Immature natural killer cell (primary cell): Measurements from ENCODE around the gene AKAP13. TPM values are rescaled to one million over a fixed set of nuclear protein-coding genes. Genes with fewer than 3 reads are reported as not detected.

ENCODE experiments used
- DNase-seq, 3 donors: peaks; one replicate each; pipeline ENCODE4 v3.0.0; 2022; ENCODE audit warnings: mixed read lengths in 1 of 3
- H3K27ac Mint-ChIP-seq, 6 donors: one replicate each; pipeline ENCODE4 v1.8.0; 2020; ENCODE audit warnings: mixed read lengths in 6 of 6, mild to moderate bottlenecking in 5 of 6, inconsistent platforms in 4 of 6, moderate library complexity in 3 of 6
- H3K27me3 Mint-ChIP-seq, 3 donors: one replicate each; pipeline ENCODE4 v1.8.0; 2020 to 2021; ENCODE audit warnings: low read depth in 3 of 3, mild to moderate bottlenecking in 3 of 3, mixed read lengths in 3 of 3, moderate library complexity in 3 of 3, inconsistent platforms in 1 of 3
- H3K36me3 Mint-ChIP-seq, 3 donors: one replicate each; pipeline ENCODE4 v1.8.0; 2020; ENCODE audit warnings: mixed read lengths in 3 of 3, inconsistent platforms in 2 of 3, mild to moderate bottlenecking in 2 of 3
- H3K4me1 Mint-ChIP-seq, 2 donors: one replicate each; pipeline ENCODE4 v1.8.0; 2020; ENCODE audit warnings: inconsistent platforms in 2 of 2, mild to moderate bottlenecking in 2 of 2, mixed read lengths in 2 of 2, moderate library complexity in 1 of 2
- H3K4me3 Mint-ChIP-seq, 5 donors: one replicate each; pipeline ENCODE4 v1.8.0; 2020; ENCODE audit warnings: mild to moderate bottlenecking in 5 of 5, mixed read lengths in 5 of 5, inconsistent platforms in 3 of 5, moderate library complexity in 3 of 5
- H3K9me3 Mint-ChIP-seq, 6 donors: one replicate each; pipeline ENCODE4 v1.8.0; 2020; ENCODE audit warnings: mild to moderate bottlenecking in 6 of 6, mixed read lengths in 6 of 6, inconsistent platforms in 4 of 6, moderate library complexity in 3 of 6
- polyA plus RNA-seq, 3 donors: library from polyadenylated mRNA; unstranded; fragments of 300-500 nt; fragmentation: Illumina TruSeq; gene quantifications; one replicate each; pipeline ENCODE4 v1.2.3, GENCODE V29; 2021

AKAP13 gene
- polyA plus RNA-seq, 3 donors from 2014 or later = 104 to 327 (median 112) TPM

- Mint-ChIP-seq H3K4me3 (no peak overlapping the region), H3K27me3 (no peaks in the 10 kb centered on the region), H3K27ac (peak overlapping the region in 2 of 6 donors; percentile 3 to 14), H3K36me3 (peaks cover 8 to 27% (median 14%) of the 10 kb centered on the region in 3 donors), H3K9me3 (no peaks in the 10 kb centered on the region), H3K4me1 (peaks cover 33 to 74% of the 10 kb centered on the region in 2 donors)
- no peak for DNase-seq
Observed at GRCh38 chr15:85589851-85590250, 209.4 kb downstream of the AKAP13 start.

GRCh38 chr15:85591622-85592021, 211.2 kb downstream of the AKAP13 start:
- peak overlapping the region in 2 of 6 donors; percentile 3 to 67 for H3K27ac Mint-ChIP-seq
- peaks cover 8 to 27% (median 20%) of the 10 kb centered on the region in 3 donors for H3K36me3 Mint-ChIP-seq
- no peak overlapping the region for H3K4me3 Mint-ChIP-seq
- no peaks in the 10 kb centered on the region for H3K9me3 Mint-ChIP-seq
- H3K27me3 Mint-ChIP-seq = no peaks in the 10 kb centered on the region
- H3K4me1 Mint-ChIP-seq = peaks cover 33 to 74% of the 10 kb centered on the region in 2 donors
- DNase-seq = no peak

GRCh38 chr15:85592148-85592547, 211.7 kb downstream of the AKAP13 start:
- Mint-ChIP-seq H3K36me3 (peaks cover 6 to 23% (median 21%) of the 10 kb centered on the region in 3 donors), H3K9me3 (no peaks in the 10 kb centered on the region), H3K4me3 (no peak overlapping the region), H3K27ac (peak overlapping the region in 2 of 6 donors; percentile 23 to 46), H3K27me3 (no peaks in the 10 kb centered on the region), H3K4me1 (peaks cover 34 to 75% of the 10 kb centered on the region in 2 donors)
- DNase-seq = no peak

- H3K27me3 Mint-ChIP-seq = no peaks in the 10 kb centered on the region
- no peak overlapping the region for H3K4me3 Mint-ChIP-seq
- no peaks in the 10 kb centered on the region for H3K9me3 Mint-ChIP-seq
- H3K36me3 Mint-ChIP-seq = peaks cover 2 to 11% (median 7%) of the 10 kb centered on the region in 3 donors
- peaks cover 37 to 75% of the 10 kb centered on the region in 2 donors for H3K4me1 Mint-ChIP-seq
- peak overlapping the region in 3 of 6 donors; percentile 12 to 45 (median 17) for H3K27ac Mint-ChIP-seq
- no peak for DNase-seq
Observed at GRCh38 chr15:85593809-85594445, 213.5 kb downstream of the AKAP13 start.

- Mint-ChIP-seq H3K36me3 (peaks cover 0 to 8% (median 0%) of the 10 kb centered on the region in 3 donors), H3K27me3 (peaks cover 0 to 2% (median 0%) of the 10 kb centered on the region in 3 donors), H3K4me1 (peaks cover 38 to 62% of the 10 kb centered on the region in 2 donors), H3K4me3 (no peak overlapping the region), H3K9me3 (no peaks in the 10 kb centered on the region), H3K27ac (peak overlapping the region in 1 of 6 donors; percentile 47)
- no peak for DNase-seq
Observed at GRCh38 chr15:85595804-85596536, 215.6 kb downstream of the AKAP13 start.

- Mint-ChIP-seq H3K27me3 (peaks cover 0 to 2% (median 0%) of the 10 kb centered on the region in 3 donors), H3K4me1 (peaks cover 35 to 58% of the 10 kb centered on the region in 2 donors), H3K4me3 (peak overlapping the region in 1 of 5 donors; percentile 35), H3K27ac (peak overlapping the region in 4 of 6 donors; percentile 34 to 76 (median 54)), H3K9me3 (no peaks in the 10 kb centered on the region), H3K36me3 (peaks cover 0 to 8% (median 0%) of the 10 kb centered on the region in 3 donors)
- DNase-seq = no peak
Observed at GRCh38 chr15:85597155-85597815, 216.9 kb downstream of the AKAP13 start.

GRCh38 chr15:85598219-85598618, 217.8 kb downstream of the AKAP13 start:
- peaks cover 35 to 56% of the 10 kb centered on the region in 2 donors for H3K4me1 Mint-ChIP-seq
- DNase-seq = no peak
- H3K4me3 Mint-ChIP-seq = no peak overlapping the region
- peaks cover 0 to 8% (median 0%) of the 10 kb centered on the region in 3 donors for H3K36me3 Mint-ChIP-seq
- H3K9me3 Mint-ChIP-seq = no peaks in the 10 kb centered on the region
- peak overlapping the region in 4 of 6 donors; percentile 30 to 61 (median 45) for H3K27ac Mint-ChIP-seq
- H3K27me3 Mint-ChIP-seq = peaks cover 0 to 2% (median 0%) of the 10 kb centered on the region in 3 donors

GRCh38 chr15:85598718-85599398, 218.5 kb downstream of the AKAP13 start:
- H3K27me3 Mint-ChIP-seq = peaks cover 0 to 2% (median 0%) of the 10 kb centered on the region in 3 donors
- no peaks in the 10 kb centered on the region for H3K9me3 Mint-ChIP-seq
- no peak overlapping the region for H3K4me3 Mint-ChIP-seq
- peaks cover 40 to 60% of the 10 kb centered on the region in 2 donors for H3K4me1 Mint-ChIP-seq
- peak overlapping the region in 1 of 6 donors; percentile 26 for H3K27ac Mint-ChIP-seq
- DNase-seq = no peak
- peaks cover 5 to 15% (median 5%) of the 10 kb centered on the region in 3 donors for H3K36me3 Mint-ChIP-seq

- Mint-ChIP-seq H3K36me3 (peaks cover 7 to 17% (median 9%) of the 10 kb centered on the region in 3 donors), H3K4me1 (peaks cover 34 to 56% of the 10 kb centered on the region in 2 donors), H3K4me3 (no peak overlapping the region), H3K9me3 (no peaks in the 10 kb centered on the region), H3K27me3 (peaks cover 0 to 2% (median 0%) of the 10 kb centered on the region in 3 donors), H3K27ac (peak overlapping the region in 1 of 6 donors; percentile 49)
- no peak for DNase-seq
Observed at GRCh38 chr15:85600001-85600400, 219.6 kb downstream of the AKAP13 start.

GRCh38 chr15:85603160-85603559, 222.8 kb downstream of the AKAP13 start:
- Mint-ChIP-seq H3K27ac (peak overlapping the region in 4 of 6 donors; percentile 2 to 92 (median 48)), H3K27me3 (peaks cover 0 to 4% (median 2%) of the 10 kb centered on the region in 3 donors), H3K36me3 (peaks cover 10% of the 10 kb centered on the region in 3 donors), H3K9me3 (no peaks in the 10 kb centered on the region), H3K4me1 (peaks cover 13 to 27% of the 10 kb centered on the region in 2 donors), H3K4me3 (no peak overlapping the region)
- no peak for DNase-seq

- peak overlapping the region in 3 of 6 donors; percentile 2 to 92 (median 59) for H3K27ac Mint-ChIP-seq
- no peak for DNase-seq
- H3K9me3 Mint-ChIP-seq = no peaks in the 10 kb centered on the region
- peaks cover 10% of the 10 kb centered on the region in 3 donors for H3K36me3 Mint-ChIP-seq
- H3K4me3 Mint-ChIP-seq = no peak overlapping the region
- peaks cover 0 to 4% (median 2%) of the 10 kb centered on the region in 3 donors for H3K27me3 Mint-ChIP-seq
- peaks cover 13 to 23% of the 10 kb centered on the region in 2 donors for H3K4me1 Mint-ChIP-seq
Observed at GRCh38 chr15:85603703-85604102, 223.3 kb downstream of the AKAP13 start.

GRCh38 chr15:85604194-85604593, 223.8 kb downstream of the AKAP13 start:
- no peak for DNase-seq
- Mint-ChIP-seq H3K27me3 (peaks cover 0 to 4% (median 2%) of the 10 kb centered on the region in 3 donors), H3K9me3 (no peaks in the 10 kb centered on the region), H3K36me3 (peaks cover 10% of the 10 kb centered on the region in 3 donors), H3K27ac (no peak overlapping the region), H3K4me1 (peaks cover 12 to 23% of the 10 kb centered on the region in 2 donors), H3K4me3 (no peak overlapping the region)

GRCh38 chr15:85606738-85607137, 226.3 kb downstream of the AKAP13 start:
- H3K4me1 Mint-ChIP-seq = peaks cover 11 to 24% of the 10 kb centered on the region in 2 donors
- peak overlapping the region in 3 of 6 donors; percentile 73 to 80 (median 79) for H3K27ac Mint-ChIP-seq
- peak overlapping the region in 1 of 5 donors; percentile 32 for H3K4me3 Mint-ChIP-seq
- H3K9me3 Mint-ChIP-seq = no peaks in the 10 kb centered on the region
- DNase-seq = no peak
- H3K36me3 Mint-ChIP-seq = peaks cover 10 to 18% (median 14%) of the 10 kb centered on the region in 3 donors
- H3K27me3 Mint-ChIP-seq = peaks cover 0 to 4% (median 3%) of the 10 kb centered on the region in 3 donors
